ENCODE measurements around the gene LRRC4C. TPM values are rescaled to one million over a fixed set of nuclear protein-coding genes. Genes with fewer than 3 reads are reported as not detected.
"Not testable (repeated sequence)": the region's sequence is repeated elsewhere in the genome, so short reads cannot be mapped to it uniquely, and the experiment has no call there.

The LRRC4C gene
- total and polyA plus RNA-seq, 7 donors = 0.98 to 5.4 (median 3.0) TPM; not detected in 1

DNA sequence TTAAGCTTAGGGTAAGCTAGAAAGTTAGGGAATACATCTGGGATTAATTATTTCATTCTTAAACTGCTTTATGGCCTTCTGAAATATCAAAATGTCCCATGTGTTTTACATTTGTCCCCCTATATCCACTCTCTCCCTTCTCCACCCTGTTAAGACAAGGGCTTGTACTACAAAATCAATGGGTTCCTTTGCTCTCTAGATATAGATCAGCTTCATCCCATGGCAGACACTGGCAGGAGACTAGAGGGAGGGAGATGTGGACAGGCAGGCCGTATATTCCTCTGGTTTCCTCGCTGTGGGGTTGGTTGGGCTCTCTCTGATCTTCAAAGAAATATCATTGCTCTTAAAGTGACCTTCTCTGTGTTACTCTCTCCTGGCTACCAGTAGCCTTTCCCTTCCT lies 1281.0 kb downstream of the LRRC4C start:
- Histone ChIP-seq H3K27ac (no peak overlapping the region), H3K4me3 (no peak overlapping the region), H3K4me1 (no peaks in the 10 kb centered on the region), H3K36me3 (no peaks in the 10 kb centered on the region), H3K9me3 (peaks cover 0 to 5% (median 0%) of the 10 kb centered on the region in 4 donors), H3K27me3 (no peaks in the 10 kb centered on the region)
- 57 to 75% methylated on average over 2 of the region's 2 CpGs for WGBS, 2 donors
- no peak for DNase-seq
- intact Hi-C loops (cut with DNase I) = no loop called here
- TF ChIP-seq POLR2A (IDR thresholded peaks at IDR 0.05) (no peak), EP300 (IDR thresholded peaks at IDR 0.05) (no peak), POLR2AphosphoS5 (IDR thresholded peaks at IDR 0.05) (no peak)
- TF ChIP-seq, protein P1, sequence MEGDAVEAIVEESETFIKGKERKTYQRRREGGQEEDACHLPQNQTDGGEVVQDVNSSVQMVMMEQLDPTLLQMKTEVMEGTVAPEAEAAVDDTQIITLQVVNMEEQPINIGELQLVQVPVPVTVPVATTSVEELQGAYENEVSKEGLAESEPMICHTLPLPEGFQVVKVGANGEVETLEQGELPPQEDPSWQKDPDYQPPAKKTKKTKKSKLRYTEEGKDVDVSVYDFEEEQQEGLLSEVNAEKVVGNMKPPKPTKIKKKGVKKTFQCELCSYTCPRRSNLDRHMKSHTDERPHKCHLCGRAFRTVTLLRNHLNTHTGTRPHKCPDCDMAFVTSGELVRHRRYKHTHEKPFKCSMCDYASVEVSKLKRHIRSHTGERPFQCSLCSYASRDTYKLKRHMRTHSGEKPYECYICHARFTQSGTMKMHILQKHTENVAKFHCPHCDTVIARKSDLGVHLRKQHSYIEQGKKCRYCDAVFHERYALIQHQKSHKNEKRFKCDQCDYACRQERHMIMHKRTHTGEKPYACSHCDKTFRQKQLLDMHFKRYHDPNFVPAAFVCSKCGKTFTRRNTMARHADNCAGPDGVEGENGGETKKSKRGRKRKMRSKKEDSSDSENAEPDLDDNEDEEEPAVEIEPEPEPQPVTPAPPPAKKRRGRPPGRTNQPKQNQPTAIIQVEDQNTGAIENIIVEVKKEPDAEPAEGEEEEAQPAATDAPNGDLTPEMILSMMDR (IDR thresholded peaks at IDR 0.05) = no peak

DNA sequence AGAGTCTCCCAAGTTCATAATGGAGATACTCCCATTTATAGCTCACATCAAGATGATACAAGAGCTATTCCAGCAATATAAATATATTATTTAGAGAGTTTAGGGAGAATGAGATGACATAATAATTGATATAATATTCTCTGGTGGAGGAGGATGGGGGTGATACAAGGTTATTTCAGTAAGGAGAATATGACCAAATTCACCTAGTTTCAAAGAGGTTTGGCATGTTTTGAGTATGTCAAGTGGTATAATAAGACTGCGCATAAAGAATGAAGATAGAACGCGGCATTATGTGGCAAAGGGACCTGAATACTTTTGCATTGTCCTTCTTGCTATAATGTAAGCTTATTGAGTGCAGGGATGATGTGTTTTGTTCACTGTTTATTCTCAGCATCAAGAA lies 1283.5 kb downstream of the LRRC4C start:
- peaks cover 0 to 5% (median 0%) of the 10 kb centered on the region in 4 donors for H3K9me3 ChIP-seq
- no peak for DNase-seq
- intact Hi-C loops (cut with DNase I) = no loop called here
- no peak overlapping the region for H3K27ac ChIP-seq
- no peaks in the 10 kb centered on the region for H3K36me3 ChIP-seq
- TF ChIP-seq EP300 (IDR thresholded peaks at IDR 0.05) (no peak), POLR2A (IDR thresholded peaks at IDR 0.05) (no peak), POLR2AphosphoS5 (IDR thresholded peaks at IDR 0.05) (no peak)
- TF ChIP-seq, protein P1 (IDR thresholded peaks at IDR 0.05) = no peak
- no peaks in the 10 kb centered on the region for H3K4me1 ChIP-seq
- WGBS, 2 donors = 97 to 98% methylated on average over 3 of the region's 3 CpGs
- no peak overlapping the region for H3K4me3 ChIP-seq
- no peaks in the 10 kb centered on the region for H3K27me3 ChIP-seq

DNA sequence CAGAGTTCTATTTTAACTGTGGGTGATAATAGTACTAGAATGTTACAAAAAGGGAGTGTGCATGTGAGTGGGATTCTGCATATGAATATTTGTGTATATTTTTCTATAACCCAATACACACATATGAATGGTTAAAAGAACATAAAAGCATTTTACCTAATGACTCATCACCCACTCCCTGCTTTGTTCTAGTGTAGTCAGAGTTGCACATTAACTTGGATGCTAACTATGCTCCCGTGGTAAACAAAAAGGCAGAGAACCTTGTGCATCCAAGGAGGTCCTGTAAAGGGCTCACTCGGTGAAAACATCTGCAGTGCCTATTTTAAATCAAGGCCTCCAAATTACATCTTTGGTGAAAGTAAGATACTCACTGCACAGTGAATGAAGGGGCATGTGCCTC lies 1289.4 kb downstream of the LRRC4C start:
- Histone ChIP-seq H3K4me3 (no peak overlapping the region), H3K36me3 (no peaks in the 10 kb centered on the region), H3K27ac (no peak overlapping the region), H3K4me1 (no peaks in the 10 kb centered on the region), H3K27me3 (no peaks in the 10 kb centered on the region), H3K9me3 (peaks cover 0 to 4% (median 0%) of the 10 kb centered on the region in 4 donors)
- 15 to 48% methylated on average over 2 of the region's 2 CpGs for WGBS, 2 donors
- no peak for TF ChIP-seq POLR2AphosphoS5 (IDR thresholded peaks at IDR 0.05)
- TF ChIP-seq EP300 (IDR thresholded peaks at IDR 0.05) = no peak
- TF ChIP-seq, protein P1 (IDR thresholded peaks at IDR 0.05) = no peak
- TF ChIP-seq POLR2A (IDR thresholded peaks at IDR 0.05) = no peak
- DNase-seq = no peak
- intact Hi-C loops (cut with DNase I) = no loop called here

DNA sequence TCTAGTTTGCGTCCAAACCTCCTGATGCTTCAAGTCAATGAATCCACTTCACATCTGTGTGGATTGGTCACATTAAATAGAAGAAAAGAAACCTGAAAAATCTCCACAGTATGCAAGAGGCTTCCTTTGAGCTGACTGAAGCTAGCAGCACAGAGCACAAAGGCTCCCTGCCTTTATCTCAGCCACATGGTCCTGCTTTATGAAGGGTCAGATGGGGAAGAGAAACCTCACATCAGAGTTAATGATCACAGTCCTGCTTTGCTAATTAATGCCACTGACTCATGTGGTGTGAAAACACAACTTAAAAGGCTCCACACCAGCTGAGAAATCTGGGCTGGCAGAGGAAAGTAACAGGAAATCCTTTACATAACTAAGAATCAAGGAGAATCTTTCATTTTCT lies 1291.0 kb downstream of the LRRC4C start:
- no peak for TF ChIP-seq POLR2A (IDR thresholded peaks at IDR 0.05)
- no peak for TF ChIP-seq POLR2AphosphoS5 (IDR thresholded peaks at IDR 0.05)
- no peak for TF ChIP-seq EP300 (IDR thresholded peaks at IDR 0.05)
- TF ChIP-seq, protein P1 (IDR thresholded peaks at IDR 0.05) = no peak
- Histone ChIP-seq H3K27me3 (no peaks in the 10 kb centered on the region), H3K4me1 (no peaks in the 10 kb centered on the region), H3K36me3 (no peaks in the 10 kb centered on the region), H3K4me3 (no peak overlapping the region), H3K27ac (no peak overlapping the region), H3K9me3 (peaks cover 0 to 4% (median 0%) of the 10 kb centered on the region in 4 donors)
- intact Hi-C loops (cut with DNase I) = no loop called here
- no peak for DNase-seq
- WGBS, 2 donors = 91 to 93% methylated on average over 1 of the region's 1 CpG

DNA sequence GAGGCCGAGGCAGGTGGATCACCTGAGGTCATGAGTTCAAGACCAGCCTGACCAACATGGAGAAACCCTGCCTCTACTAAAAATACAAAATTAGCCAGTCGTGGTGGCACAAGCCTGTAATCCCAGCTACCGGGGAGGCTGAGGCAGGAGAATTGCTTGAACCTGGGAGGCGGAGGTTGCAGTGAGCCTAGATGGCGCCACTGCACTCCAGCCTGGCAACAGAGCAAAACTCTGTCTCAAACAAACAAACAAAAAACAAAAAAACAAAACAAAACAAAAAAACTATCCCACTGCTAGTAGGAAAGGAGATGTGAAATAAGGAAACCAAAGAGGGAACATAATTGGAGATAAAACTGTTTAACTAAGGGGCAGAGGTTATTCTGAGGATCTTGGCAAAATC lies 1291.6 kb downstream of the LRRC4C start:
- DNase-seq; H3K9me3 ChIP-seq; H3K27me3 ChIP-seq; H3K27ac ChIP-seq; H3K4me3 ChIP-seq; intact Hi-C loops (cut with DNase I); H3K4me1 ChIP-seq; H3K36me3 ChIP-seq: not testable (repeated sequence)
- WGBS, 2 donors = 91 to 94% methylated on average over 5 of the region's 5 CpGs
